DMS 273 treated with DMSO at 0.1 percent for 48 hours (cell line): ENCODE data around the gene CYTH3.
"Not testable (repeated sequence)": the region's sequence is repeated elsewhere in the genome, so short reads cannot be mapped to it uniquely, and the experiment has no call there.

Experiments used
- DNase-seq: peaks from one replicate; lab custom pipeline; 2025; lab: John Stamatoyannopoulos, UW

Gene CYTH3

GRCh38 chr7:6232116-6232515, 40.3 kb downstream of the CYTH3 start:
- no peak for DNase-seq

- DNase-seq = no peak
Measured at GRCh38 chr7:6231184-6231583, 41.2 kb downstream of the CYTH3 start.

- not testable (repeated sequence) for DNase-seq
Measured at GRCh38 chr7:6229284-6229683, 43.1 kb downstream of the CYTH3 start.

GRCh38 chr7:6228361-6229229, 43.8 kb downstream of the CYTH3 start:
- DNase-seq = peak; percentile 20

- DNase-seq = no peak
Measured at GRCh38 chr7:6227294-6227846, 45.1 kb downstream of the CYTH3 start.

- no peak for DNase-seq
Measured at GRCh38 chr7:6226194-6226799, 46.1 kb downstream of the CYTH3 start.

- not testable (repeated sequence) for DNase-seq
Measured at GRCh38 chr7:6223411-6223810, 49.0 kb downstream of the CYTH3 start.

GRCh38 chr7:6223010-6223409, 49.4 kb downstream of the CYTH3 start:
- DNase-seq = not testable (repeated sequence)

GRCh38 chr7:6221340-6222319, 50.8 kb downstream of the CYTH3 start:
- no peak for DNase-seq

- no peak for DNase-seq
Measured at GRCh38 chr7:6218329-6218728, 54.1 kb downstream of the CYTH3 start.

- no peak for DNase-seq
Measured at GRCh38 chr7:6212008-6212407, 60.4 kb downstream of the CYTH3 start.

GRCh38 chr7:6210621-6211372, 61.6 kb downstream of the CYTH3 start:
- DNase-seq = no peak

GRCh38 chr7:6209340-6209739, 63.1 kb downstream of the CYTH3 start:
- DNase-seq = no peak

- DNase-seq = no peak
Measured at GRCh38 chr7:6208573-6209328, 63.7 kb downstream of the CYTH3 start.

GRCh38 chr7:6205971-6206660, 66.3 kb downstream of the CYTH3 start:
- no peak for DNase-seq

GRCh38 chr7:6203381-6203780, 69.0 kb downstream of the CYTH3 start:
- DNase-seq = no peak

- DNase-seq = no peak
Measured at GRCh38 chr7:6202117-6202516, 70.3 kb downstream of the CYTH3 start.

GRCh38 chr7:6200971-6201370, 71.5 kb downstream of the CYTH3 start:
- no peak for DNase-seq

- DNase-seq = no peak
Measured at GRCh38 chr7:6198689-6199595, 73.5 kb downstream of the CYTH3 start.
